ENCODE results near the gene ZDHHC11B. TPM values are rescaled to one million over a fixed set of nuclear protein-coding genes. Genes with fewer than 3 reads are reported as not detected.

The ZDHHC11B gene
- total and polyA plus RNA-seq, 2 of the 13 experiments (the other 11 are each of a cell fraction or from before 2014, with no cell fraction given): 0.11 to 0.12 TPM

DNA sequence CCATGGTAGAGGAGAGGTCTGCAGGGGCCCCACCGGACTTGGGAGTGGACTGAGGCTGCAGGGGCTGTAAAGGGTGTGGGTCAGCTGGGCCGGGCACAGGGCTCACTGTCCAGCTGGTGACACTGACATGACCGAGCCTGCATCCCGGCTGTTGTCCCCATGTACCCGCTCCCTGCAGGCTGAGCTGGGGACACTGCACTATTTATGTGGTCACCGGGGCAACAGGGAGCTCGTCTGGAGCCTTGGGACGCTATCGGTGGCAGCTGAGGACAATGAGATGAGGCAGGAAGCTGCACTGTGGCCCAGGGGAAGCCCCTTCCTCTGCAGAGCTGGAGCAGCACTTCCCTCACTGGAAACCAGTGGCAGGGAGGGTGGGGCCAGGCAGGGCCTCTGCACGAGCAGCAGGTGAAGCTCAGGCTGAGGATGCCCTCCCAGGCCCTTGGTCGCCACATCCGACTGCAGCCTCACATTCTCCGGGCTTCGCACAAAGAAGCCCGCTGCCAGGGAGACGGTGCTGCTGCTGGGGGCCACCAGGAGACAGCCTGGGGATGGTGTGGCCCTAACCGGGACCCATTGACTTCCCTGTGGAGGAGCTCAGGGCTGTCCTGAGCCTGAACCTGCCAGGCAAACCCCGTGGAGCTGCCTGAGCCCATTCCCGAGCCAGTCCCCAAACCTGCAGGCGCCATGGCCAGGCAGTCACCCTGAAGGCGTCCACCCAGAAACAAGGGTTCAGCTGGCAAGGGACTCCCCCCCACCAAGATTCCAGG lies 26.4 kb downstream of the ZDHHC11B start (continued):
- TF ChIP-seq, protein P1, sequence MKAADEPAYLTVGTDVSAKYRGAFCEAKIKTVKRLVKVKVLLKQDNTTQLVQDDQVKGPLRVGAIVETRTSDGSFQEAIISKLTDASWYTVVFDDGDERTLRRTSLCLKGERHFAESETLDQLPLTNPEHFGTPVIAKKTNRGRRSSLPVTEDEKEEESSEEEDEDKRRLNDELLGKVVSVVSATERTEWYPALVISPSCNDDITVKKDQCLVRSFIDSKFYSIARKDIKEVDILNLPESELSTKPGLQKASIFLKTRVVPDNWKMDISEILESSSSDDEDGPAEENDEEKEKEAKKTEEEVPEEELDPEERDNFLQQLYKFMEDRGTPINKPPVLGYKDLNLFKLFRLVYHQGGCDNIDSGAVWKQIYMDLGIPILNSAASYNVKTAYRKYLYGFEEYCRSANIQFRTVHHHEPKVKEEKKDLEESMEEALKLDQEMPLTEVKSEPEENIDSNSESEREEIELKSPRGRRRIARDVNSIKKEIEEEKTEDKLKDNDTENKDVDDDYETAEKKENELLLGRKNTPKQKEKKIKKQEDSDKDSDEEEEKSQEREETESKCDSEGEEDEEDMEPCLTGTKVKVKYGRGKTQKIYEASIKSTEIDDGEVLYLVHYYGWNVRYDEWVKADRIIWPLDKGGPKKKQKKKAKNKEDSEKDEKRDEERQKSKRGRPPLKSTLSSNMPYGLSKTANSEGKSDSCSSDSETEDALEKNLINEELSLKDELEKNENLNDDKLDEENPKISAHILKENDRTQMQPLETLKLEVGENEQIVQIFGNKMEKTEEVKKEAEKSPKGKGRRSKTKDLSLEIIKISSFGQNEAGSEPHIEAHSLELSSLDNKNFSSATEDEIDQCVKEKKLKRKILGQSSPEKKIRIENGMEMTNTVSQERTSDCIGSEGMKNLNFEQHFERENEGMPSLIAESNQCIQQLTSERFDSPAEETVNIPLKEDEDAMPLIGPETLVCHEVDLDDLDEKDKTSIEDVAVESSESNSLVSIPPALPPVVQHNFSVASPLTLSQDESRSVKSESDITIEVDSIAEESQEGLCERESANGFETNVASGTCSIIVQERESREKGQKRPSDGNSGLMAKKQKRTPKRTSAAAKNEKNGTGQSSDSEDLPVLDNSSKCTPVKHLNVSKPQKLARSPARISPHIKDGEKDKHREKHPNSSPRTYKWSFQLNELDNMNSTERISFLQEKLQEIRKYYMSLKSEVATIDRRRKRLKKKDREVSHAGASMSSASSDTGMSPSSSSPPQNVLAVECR (CRISPR knock-in tag; IDR thresholded peaks at IDR 0.05; ENCODE audit: borderline replicate concordance): peak; percentile 40; the same call in 1 of the 2 replicates
- TF ChIP-seq RFX1 (IDR thresholded peaks at IDR 0.05): peak; percentile 87
- TF ChIP-seq ZFP36 (IDR thresholded peaks at IDR 0.05; ENCODE audit: borderline replicate concordance, low read depth, low read length, partially characterized antibody): peak; percentile 8
- TF ChIP-seq PHB2 (IDR thresholded peaks at IDR 0.05; ENCODE audit: partially characterized antibody): no peak
- no peak for TF ChIP-seq CCAR2 (optimal IDR thresholded peaks at IDR 0.05; ENCODE audit: low read depth, low read length)
- TF ChIP-seq, protein P2, sequence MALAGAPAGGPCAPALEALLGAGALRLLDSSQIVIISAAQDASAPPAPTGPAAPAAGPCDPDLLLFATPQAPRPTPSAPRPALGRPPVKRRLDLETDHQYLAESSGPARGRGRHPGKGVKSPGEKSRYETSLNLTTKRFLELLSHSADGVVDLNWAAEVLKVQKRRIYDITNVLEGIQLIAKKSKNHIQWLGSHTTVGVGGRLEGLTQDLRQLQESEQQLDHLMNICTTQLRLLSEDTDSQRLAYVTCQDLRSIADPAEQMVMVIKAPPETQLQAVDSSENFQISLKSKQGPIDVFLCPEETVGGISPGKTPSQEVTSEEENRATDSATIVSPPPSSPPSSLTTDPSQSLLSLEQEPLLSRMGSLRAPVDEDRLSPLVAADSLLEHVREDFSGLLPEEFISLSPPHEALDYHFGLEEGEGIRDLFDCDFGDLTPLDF (CRISPR knock-in tag; IDR thresholded peaks at IDR 0.05): no peak
- peak in 1 of 2 experiments; percentile 74; a peak in 1 of 4 replicates for TF ChIP-seq EP300 (IDR thresholded peaks at IDR 0.05; ENCODE audit: low read depth in 2 of 2, low read length in 2 of 2)
- TF ChIP-seq EP300 (CRISPR knock-in tag; IDR thresholded peaks at IDR 0.05; ENCODE audit: borderline replicate concordance): no peak
- TF ChIP-seq SAP130 (CRISPR knock-in tag; IDR thresholded peaks at IDR 0.05; ENCODE audit: low read depth): peak; percentile 43; the same call in 1 of the 2 replicates
- no peak for TF ChIP-seq GABPA (IDR thresholded peaks at IDR 0.05; ENCODE audit: low read depth, low read length)
- no peak for TF ChIP-seq GABPA (CRISPR knock-in tag; IDR thresholded peaks at IDR 0.05; ENCODE audit: low read depth)
- TF ChIP-seq ZNF3 (CRISPR knock-in tag; IDR thresholded peaks at IDR 0.05): no peak
- TF ChIP-seq, protein P3, sequence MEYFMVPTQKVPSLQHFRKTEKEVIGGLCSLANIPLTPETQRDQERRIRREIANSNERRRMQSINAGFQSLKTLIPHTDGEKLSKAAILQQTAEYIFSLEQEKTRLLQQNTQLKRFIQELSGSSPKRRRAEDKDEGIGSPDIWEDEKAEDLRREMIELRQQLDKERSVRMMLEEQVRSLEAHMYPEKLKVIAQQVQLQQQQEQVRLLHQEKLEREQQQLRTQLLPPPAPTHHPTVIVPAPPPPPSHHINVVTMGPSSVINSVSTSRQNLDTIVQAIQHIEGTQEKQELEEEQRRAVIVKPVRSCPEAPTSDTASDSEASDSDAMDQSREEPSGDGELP (IDR thresholded peaks at IDR 0.05; ENCODE audit: borderline replicate concordance, low read depth): peak; percentile 68; the same call in 1 of the 2 replicates
- TF ChIP-seq MYNN (CRISPR knock-in tag; IDR thresholded peaks at IDR 0.05; ENCODE audit: low read depth): no peak
- TF ChIP-seq, protein P4, sequence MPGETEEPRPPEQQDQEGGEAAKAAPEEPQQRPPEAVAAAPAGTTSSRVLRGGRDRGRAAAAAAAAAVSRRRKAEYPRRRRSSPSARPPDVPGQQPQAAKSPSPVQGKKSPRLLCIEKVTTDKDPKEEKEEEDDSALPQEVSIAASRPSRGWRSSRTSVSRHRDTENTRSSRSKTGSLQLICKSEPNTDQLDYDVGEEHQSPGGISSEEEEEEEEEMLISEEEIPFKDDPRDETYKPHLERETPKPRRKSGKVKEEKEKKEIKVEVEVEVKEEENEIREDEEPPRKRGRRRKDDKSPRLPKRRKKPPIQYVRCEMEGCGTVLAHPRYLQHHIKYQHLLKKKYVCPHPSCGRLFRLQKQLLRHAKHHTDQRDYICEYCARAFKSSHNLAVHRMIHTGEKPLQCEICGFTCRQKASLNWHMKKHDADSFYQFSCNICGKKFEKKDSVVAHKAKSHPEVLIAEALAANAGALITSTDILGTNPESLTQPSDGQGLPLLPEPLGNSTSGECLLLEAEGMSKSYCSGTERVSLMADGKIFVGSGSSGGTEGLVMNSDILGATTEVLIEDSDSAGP (CRISPR knock-in tag; IDR thresholded peaks at IDR 0.05; ENCODE audit: borderline replicate concordance): 0 out of 2 replicates have a peak, but pooled peaks have one; percentile 41
- no peak for TF ChIP-seq SRSF9 (IDR thresholded peaks at IDR 0.05; ENCODE audit: borderline replicate concordance, insufficient read depth, low read depth, low read length, poor library complexity, severe bottlenecking)
- TF ChIP-seq PITX1 (CRISPR knock-in tag; IDR thresholded peaks at IDR 0.05): peak; percentile 29; the same call in 1 of the 2 replicates
- 0 out of 2 replicates have a peak, but pooled peaks have one; percentile 10 for TF ChIP-seq ZFX (CRISPR knock-in tag; IDR thresholded peaks at IDR 0.05; ENCODE audit: low read depth)
- TF ChIP-seq SOX13 (IDR thresholded peaks at IDR 0.05): no peak
- 0 out of 4 replicates have a peak, but pooled peaks of 1 of the 2 experiments have one; percentile 51 for TF ChIP-seq SOX13 (CRISPR knock-in tag; conservative IDR thresholded peaks at IDR 0.05 in 1 of 2, IDR thresholded peaks at IDR 0.05 in 1 of 2)
